ENCODE measurements around the gene ZNF286A.

GRCh38 chr17:15740570-15741120 lies 41.1 kb downstream of the ZNF286A start:
- TF ChIP-seq POLR2AphosphoS5 (IDR thresholded peaks at IDR 0.05; ENCODE audit: low read depth, low read length) = no peak
- TF ChIP-seq CTCF (IDR thresholded peaks at IDR 0.05) = no peak
